HG03103 (cell line): ENCODE data around the gene GPX6.
"Not testable (repeated sequence)": the region's sequence is repeated elsewhere in the genome, so short reads cannot be mapped to it uniquely, and the experiment has no call there.

Experiments
- ATAC-seq: cut with Tn5 transposase; IDR thresholded peaks from one replicate; pipeline ENCODE4 v1.9.1; 2021; ENCODE audit warnings: low read depth; ENCODE audit not compliant: unreplicated experiment

The GPX6 gene

GRCh38 chr6:28486988-28487742 lies 28.4 kb downstream of the GPX6 start:
- no peak for ATAC-seq

- ATAC-seq: no peak
Measured at GRCh38 chr6:28486533-28486932, 29.1 kb downstream of the GPX6 start.

GRCh38 chr6:28485482-28485881 lies 30.1 kb downstream of the GPX6 start:
- ATAC-seq: no peak

GRCh38 chr6:28480253-28480932 lies 35.2 kb downstream of the GPX6 start:
- ATAC-seq: no peak

GRCh38 chr6:28478518-28478917 lies 37.1 kb downstream of the GPX6 start:
- no peak for ATAC-seq

GRCh38 chr6:28474441-28475219 lies 41.0 kb downstream of the GPX6 start:
- ATAC-seq: no peak

- not testable (repeated sequence) for ATAC-seq
Measured at GRCh38 chr6:28469153-28469745, 46.3 kb downstream of the GPX6 start.

- ATAC-seq: no peak
Measured at GRCh38 chr6:28468056-28468455, 47.5 kb downstream of the GPX6 start.

GRCh38 chr6:28462401-28462800 lies 53.2 kb downstream of the GPX6 start:
- ATAC-seq: no peak

- no peak for ATAC-seq
Measured at GRCh38 chr6:28458568-28458967, 57.0 kb downstream of the GPX6 start.
